HL-60 (cell line): ENCODE data around the gene SAMSN1.

Experiments used
- GABPA ChIP-seq: IDR thresholded peaks from 2 replicates; pipeline ENCODE4 v1.6.1; 2012; ENCODE audit warnings: low read depth
- POLR2AphosphoS5 ChIP-seq: IDR thresholded peaks from 2 replicates; pipeline ENCODE4 v1.6.1; 2012; ENCODE audit warnings: low read depth
- SPI1 ChIP-seq: IDR thresholded peaks from 2 replicates; pipeline ENCODE4 v1.6.1; 2012; ENCODE audit warnings: low read depth, mild to moderate bottlenecking, borderline replicate concordance
- TF ChIP-seq, protein P1 (sequence below): IDR thresholded peaks from one replicate; pipeline ENCODE4 v1.5.1; 2011; ENCODE audit warnings: low read length, control low read depth, inconsistent platforms; ENCODE audit not compliant: insufficient read depth
- TF ChIP-seq, protein P2 (sequence below): IDR thresholded peaks from 2 replicates; pipeline ENCODE4 v1.6.1; 2012; ENCODE audit warnings: low read depth; ENCODE audit not compliant: insufficient replicate concordance

DNA sequence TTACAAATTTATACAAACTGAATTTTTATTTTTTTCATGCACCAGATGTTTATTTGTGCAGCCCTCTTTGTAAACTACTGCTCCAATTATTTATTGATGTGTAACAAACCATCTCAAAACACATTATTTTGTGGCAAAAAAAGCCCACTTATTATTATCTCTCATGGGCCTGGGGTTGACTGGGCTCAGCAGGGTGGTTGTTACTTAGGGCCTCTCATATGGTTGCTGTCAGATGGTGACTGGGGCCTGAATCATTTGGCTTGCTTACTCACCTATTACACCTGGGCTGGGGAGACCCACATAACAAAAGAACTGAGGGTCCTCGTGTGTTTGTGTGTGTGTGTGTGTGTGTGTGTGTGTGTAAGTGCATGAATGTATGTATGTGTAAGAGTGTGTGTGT lies 110.7 kb downstream of the SAMSN1 start:
- TF ChIP-seq, protein P1, sequence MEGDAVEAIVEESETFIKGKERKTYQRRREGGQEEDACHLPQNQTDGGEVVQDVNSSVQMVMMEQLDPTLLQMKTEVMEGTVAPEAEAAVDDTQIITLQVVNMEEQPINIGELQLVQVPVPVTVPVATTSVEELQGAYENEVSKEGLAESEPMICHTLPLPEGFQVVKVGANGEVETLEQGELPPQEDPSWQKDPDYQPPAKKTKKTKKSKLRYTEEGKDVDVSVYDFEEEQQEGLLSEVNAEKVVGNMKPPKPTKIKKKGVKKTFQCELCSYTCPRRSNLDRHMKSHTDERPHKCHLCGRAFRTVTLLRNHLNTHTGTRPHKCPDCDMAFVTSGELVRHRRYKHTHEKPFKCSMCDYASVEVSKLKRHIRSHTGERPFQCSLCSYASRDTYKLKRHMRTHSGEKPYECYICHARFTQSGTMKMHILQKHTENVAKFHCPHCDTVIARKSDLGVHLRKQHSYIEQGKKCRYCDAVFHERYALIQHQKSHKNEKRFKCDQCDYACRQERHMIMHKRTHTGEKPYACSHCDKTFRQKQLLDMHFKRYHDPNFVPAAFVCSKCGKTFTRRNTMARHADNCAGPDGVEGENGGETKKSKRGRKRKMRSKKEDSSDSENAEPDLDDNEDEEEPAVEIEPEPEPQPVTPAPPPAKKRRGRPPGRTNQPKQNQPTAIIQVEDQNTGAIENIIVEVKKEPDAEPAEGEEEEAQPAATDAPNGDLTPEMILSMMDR, result no peak
- TF ChIP-seq POLR2AphosphoS5 (no peak), GABPA (no peak), SPI1 (no peak)
- TF ChIP-seq, protein P2, sequence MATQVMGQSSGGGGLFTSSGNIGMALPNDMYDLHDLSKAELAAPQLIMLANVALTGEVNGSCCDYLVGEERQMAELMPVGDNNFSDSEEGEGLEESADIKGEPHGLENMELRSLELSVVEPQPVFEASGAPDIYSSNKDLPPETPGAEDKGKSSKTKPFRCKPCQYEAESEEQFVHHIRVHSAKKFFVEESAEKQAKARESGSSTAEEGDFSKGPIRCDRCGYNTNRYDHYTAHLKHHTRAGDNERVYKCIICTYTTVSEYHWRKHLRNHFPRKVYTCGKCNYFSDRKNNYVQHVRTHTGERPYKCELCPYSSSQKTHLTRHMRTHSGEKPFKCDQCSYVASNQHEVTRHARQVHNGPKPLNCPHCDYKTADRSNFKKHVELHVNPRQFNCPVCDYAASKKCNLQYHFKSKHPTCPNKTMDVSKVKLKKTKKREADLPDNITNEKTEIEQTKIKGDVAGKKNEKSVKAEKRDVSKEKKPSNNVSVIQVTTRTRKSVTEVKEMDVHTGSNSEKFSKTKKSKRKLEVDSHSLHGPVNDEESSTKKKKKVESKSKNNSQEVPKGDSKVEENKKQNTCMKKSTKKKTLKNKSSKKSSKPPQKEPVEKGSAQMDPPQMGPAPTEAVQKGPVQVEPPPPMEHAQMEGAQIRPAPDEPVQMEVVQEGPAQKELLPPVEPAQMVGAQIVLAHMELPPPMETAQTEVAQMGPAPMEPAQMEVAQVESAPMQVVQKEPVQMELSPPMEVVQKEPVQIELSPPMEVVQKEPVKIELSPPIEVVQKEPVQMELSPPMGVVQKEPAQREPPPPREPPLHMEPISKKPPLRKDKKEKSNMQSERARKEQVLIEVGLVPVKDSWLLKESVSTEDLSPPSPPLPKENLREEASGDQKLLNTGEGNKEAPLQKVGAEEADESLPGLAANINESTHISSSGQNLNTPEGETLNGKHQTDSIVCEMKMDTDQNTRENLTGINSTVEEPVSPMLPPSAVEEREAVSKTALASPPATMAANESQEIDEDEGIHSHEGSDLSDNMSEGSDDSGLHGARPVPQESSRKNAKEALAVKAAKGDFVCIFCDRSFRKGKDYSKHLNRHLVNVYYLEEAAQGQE, result no peak
